Measurements from ENCODE around the gene SLC7A11.

GRCh38 chr4:138200236-138200590 is 41.9 kb downstream of the SLC7A11 start:
- TF ChIP-seq CTCF (IDR thresholded peaks at IDR 0.05; ENCODE audit: insufficient read depth, low read depth, low read length) (no peak), EZH2 (IDR thresholded peaks at IDR 0.05; ENCODE audit: insufficient read depth, low read length) (no peak)

All from astrocyte (in vitro differentiated cells and primary cell).